HuH-7 (cell line): ENCODE results near the gene NRP1.
A peak's percentile ranks its signal among the peaks of the same experiment; 100 is the strongest.

Experiments
- DNase-seq: peaks from one replicate; pipeline ENCODE4 v3.0.0; 2011; ENCODE audit warnings: low spot score

Gene NRP1

DNA sequence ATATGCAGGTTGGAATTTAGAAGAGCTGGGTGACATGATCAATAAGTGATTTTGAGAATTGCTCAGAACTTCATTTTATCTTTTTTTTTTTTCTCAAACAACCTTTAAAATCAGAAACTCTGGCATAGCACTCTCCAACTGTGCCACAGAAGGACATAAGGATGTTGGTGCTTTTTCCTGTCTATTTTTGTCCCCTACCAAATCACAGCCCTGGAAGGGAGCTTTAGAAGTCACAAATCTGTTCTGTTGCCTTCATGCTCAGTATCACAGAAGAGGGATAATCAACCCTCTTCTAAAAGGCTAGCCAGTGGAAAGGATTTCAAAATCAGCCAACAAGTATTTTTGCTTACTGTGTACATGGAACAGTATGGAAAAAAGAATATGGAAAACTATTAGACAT is 14.8 kb upstream of the NRP1 start:
- DNase-seq, result no peak

DNA sequence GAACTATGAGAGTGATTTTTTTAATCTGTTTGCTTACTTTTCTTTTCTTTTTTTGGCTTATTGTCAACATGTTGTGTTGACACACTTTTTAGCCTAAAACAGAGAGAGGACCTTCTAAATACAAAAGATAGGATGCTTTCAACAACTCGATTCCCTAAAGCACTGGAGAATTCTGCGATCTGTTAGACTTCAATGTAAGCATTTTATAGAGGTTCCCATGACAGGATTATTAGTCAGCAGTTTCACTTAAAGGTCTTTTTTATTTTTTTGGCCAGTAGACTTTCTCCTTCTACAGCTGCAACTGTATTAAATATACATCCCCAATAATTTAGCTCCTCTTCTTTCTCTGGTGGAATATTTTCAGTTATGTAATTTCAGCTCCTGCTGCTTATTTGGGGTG is 12.7 kb upstream of the NRP1 start:
- no peak for DNase-seq

DNA sequence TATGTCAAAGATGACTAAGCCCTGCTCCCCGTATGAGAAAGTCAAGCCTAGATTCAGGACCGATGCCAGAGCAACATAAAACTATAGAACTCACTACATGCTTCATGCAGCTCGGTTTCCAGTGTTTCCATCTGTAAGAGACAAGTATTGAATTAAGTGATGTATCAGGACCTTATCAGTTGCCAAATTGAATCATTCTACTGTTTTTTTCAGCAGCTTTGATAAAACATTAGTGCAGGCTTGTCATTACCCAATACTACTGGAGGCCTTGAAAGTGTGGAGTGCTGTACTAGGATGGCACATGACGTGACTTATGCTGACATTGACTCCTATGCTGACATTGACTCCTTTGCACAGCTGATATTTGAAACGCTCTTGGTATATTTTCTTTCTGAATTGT is 10.8 kb upstream of the NRP1 start:
- DNase-seq, result no peak

DNA sequence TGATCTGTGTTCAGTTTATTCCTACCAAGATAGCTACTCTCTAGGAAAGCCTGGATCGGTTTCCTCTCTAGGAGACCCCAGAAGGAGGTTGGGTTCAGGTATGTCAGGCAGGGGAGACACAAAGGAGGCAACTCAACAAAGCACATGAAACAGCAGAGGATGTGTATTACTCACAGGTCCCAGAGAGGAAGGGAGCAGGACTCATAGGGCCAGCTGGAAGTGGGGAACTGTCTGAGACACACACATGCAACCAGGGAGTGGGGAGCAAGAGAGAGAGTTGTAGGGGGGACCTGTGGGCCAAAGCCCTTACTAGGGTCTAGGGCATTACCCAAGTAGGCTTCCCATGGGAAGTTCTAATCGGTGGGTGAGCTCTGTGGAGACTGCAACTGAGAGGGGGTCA is 10.2 kb upstream of the NRP1 start:
- DNase-seq, result no peak

DNA sequence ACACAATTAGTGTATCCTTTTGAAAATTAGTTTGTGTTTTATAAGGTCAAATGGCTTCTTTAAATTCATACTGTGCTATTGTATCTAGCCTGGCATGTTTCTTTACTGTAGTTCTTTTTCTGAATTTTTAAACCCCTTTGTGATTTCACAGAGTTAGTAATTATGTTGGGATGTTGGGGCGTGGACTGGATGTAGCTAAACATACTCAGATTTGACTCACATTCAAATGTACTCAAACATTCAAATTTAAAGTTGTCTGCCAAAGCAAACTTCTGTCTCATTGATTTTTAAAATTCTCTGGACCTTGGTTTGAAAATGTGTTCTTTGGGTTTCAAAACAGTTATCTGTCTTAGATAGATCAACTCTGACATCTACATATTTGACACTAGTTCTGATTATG is 7.2 kb upstream of the NRP1 start:
- no peak for DNase-seq

DNA sequence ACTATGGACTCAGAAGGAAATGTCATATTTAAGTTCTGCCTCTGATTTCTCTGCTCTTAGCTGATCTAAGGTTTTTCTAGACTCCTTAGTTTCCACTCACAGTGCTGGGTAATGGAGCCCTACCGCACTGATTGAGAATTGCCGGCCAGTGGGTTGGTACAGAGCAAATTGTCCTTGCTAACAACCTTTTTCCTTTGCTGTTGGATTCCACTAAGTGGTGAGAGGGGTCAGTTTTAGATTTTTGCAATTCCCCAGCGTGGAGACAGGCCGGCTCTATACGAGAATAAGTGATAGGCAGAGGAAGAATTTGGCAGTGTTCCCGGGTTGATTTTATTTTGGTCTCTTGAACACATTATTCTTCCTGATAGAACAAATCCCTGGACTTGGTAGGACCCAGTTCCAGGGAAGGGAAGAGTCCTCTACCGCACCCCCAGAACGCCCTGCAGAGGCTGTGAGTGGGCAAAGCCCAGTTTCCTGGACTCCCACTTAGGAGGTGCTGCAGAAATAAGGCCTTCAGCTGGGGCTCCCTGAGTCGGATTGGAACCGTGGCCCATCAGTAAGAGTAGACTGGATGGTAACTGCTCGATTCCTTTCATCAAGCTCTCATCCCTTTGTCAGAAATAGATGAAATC is 3.0 kb upstream of the NRP1 start:
- DNase-seq, result peak; percentile 64

DNA sequence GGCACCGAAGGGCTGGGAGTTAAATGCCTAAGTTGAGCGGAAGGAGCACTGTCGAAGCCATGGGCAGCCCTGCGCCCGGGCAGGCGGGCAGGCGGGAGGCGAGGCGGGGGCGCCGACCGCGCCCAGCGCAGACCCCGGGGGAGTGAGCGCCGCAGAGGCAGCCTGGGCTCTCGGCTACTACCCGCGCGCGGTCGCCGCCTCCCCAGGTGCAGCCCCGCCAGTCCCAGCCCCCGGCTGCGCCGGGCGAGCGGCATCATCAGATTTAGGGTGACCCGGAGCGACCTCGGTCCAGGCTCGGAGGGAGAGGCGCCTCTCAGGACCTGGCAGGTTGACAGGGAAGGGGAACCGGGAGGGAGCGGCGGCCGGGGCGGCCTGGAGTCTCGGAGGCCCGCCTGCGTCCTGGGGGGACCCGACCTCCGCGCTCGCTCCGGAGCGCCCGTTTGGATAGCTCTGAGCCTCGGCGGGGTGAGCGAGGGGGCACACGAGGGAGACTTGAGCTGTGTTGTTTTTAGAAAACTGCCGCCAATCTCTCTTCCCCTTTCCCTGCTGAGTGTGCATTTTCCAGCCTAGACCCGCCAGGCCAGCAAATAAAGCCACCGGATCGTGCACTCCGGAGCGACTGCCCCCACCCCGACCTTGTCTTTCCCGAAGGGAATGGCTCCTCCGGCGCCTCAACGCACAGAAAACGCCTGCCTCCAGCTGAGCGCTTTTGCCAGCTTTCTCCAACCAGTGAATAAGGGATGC is 2.3 kb upstream of the NRP1 start:
- peak; percentile 71 for DNase-seq

DNA sequence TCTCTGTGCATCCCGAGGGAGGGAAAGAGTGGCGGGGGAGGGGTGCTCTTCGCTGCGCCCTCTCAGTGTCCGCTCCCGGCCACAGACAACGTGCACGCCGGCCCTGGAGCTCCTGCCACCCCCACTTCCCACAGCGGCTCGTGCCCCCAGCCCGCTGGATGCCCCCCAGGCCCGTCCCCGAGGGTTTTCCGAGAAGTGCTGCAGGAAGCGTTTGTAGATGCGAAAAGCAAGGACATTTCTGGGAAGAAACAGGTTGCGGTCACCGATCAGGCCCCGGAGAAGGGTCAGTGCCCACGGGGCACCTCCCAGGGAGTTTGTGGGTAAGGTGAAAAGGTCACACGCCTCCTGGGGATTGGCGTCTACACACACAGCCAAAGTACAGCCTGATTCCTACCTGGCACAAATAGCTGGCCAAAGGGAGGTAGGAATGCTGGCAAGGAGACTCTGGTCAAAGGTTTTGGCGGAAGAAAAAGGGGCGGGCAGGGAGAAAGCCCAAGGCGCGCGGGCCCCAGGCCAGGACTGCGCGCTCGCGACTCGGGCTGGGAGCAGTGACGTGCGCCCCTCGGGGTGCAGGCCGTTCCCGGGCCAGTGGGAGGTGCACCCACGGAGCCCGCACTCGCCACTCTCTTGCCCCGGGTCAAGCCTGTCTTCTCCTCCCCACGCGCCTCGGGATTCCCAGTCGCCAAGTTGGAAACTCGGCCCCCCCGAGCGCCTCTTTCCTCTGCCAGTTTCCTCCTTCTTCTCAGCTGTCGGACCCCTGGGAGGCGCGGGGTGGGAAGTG is 1.5 kb upstream of the NRP1 start:
- peak; percentile 75 for DNase-seq

DNA sequence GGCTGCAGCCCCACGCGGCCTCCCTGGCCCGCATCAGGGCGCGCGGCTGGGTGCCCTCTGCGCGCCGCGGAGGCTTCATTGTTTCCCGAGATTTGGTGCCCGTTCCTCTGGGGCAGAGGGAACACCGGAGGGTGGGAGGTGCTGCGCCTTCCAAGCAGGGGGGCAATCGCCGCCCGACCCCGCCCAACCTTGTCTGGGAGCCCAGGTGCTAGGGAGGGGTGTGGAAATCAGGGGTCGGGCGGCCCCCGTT is 1.0 kb upstream of the NRP1 start:
- peak; percentile 72 for DNase-seq

DNA sequence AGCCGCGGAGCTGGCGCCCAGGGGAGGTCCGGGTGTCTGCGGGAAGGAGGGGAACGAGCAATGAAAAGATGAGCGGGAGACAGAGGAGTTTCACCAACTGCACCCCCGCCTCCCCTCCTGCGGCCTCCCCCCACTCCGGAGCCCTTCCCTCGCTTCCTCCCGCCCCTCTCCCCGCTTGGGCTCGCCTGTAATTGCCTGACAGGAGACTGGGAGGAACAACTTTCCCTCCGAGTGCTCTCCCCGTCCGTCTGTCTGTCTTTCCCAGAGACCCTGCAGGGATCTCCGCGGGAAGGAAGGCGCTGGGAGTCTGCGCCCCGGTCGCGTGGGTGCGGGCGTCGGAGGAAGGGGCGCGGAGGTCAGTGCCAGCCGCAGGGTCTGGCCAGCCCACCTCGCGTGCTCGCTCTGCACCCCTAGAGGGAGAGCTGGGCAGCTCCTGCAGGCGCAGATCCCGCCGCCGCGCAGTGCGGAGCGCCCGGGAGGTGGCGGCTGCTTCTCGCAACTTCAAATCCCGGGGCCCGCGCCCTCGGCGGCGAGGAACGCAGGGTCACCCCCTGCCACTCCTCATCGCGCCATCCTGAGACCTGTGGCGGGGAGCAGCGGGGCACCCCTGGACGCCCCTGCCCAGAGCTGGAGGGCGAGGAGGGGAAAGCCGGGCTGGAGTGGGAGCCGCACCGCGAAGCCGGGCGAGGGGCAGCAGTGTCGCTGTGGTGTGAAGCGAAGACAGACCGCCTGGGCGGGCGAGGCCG is 511 bp upstream of the NRP1 start:
- peak; percentile 94 for DNase-seq

DNA sequence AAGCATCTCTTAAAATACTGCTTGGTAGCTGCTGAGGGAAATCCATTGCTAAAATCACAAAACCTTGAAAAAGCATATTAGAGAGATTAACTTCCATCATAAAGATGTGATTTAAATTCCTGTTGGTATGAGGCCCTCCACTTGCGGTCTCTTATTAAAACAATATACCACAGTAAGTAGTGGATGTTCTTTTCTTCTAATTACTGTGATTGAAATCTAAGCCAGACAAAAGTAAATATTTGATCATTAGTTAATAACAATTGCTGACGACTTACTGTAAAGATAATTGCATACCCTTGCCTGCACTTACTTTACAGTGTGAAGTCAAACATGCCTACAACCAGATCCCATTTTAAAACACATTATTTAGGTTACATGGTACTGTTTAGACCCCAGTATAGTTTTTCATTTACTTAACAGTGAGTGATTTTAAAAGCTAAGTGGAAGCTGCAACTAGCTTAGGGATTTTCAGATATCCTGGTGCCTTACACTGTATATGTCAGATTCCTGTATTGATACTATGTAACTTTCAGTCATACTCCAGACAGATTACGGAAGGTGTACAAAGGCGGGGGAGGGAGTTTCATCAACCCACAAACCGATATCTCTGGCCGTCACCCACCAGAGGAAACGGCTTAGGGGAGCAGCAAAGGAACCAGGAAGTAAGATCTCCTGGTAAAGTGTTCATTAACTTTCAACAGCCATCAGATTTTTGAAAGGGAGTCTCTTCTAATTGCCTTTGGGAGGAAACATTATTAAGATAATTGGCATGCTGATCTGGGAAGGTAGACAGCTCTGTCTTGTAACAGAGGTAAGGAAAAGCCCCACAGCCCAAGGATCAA is 986 bp downstream of the NRP1 start:
- DNase-seq, result peak; percentile 43

DNA sequence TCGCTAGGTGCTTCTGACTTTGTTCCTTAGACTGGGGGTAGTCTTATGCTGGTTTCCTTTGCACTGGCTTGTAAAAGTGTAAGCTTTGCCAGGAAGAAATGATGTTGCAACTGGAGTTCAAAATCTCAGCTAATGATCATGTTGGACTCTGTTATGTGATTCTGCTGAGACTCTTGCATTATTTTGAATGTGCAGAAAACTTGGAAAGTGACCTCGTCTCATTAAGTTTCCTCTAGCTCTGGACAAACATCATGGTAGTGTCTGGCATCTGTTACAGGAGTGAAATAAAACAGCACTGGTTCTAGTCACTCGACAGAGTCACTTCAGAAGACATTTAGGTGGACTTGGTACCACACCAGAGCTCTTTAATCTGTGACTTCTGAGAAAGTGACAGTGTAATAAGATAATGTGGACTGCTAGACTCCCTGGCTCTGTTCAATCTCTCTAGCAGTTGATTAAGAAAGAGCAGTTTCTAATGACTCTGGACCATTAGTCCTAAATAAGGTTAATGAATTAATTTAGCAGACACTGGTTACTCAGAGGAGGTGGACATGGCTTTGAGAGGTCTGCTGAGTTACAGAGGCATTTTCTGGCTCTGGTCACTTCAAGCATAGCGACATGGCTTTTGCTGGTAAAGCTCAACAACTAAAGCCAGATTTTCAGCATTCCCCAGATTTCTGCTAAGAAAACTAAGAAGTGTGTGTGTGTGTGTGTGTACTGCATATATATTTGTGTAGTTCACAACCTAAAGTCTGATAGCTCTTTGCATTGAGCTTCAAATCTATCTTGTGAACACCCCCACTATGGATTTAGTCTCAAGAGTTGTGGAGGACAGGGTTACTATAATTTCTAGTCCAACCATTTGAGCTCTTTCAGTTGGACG is 2.0 kb downstream of the NRP1 start:
- DNase-seq, result no peak

DNA sequence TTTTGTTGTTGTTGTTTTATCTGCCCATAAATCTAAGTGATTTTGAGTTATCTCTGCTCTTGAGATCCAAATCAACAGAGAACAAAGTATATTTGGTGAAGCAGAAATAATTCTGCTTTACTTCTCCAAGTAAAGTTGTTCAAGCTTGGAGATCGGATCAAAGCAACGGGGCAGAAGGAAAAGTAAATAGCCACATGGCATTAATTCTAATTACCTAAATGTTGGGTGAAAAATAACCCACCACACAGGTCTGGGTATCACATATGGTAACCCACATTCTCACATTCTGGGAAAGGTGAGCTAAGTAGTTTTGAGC is 3.1 kb downstream of the NRP1 start:
- DNase-seq, result no peak

DNA sequence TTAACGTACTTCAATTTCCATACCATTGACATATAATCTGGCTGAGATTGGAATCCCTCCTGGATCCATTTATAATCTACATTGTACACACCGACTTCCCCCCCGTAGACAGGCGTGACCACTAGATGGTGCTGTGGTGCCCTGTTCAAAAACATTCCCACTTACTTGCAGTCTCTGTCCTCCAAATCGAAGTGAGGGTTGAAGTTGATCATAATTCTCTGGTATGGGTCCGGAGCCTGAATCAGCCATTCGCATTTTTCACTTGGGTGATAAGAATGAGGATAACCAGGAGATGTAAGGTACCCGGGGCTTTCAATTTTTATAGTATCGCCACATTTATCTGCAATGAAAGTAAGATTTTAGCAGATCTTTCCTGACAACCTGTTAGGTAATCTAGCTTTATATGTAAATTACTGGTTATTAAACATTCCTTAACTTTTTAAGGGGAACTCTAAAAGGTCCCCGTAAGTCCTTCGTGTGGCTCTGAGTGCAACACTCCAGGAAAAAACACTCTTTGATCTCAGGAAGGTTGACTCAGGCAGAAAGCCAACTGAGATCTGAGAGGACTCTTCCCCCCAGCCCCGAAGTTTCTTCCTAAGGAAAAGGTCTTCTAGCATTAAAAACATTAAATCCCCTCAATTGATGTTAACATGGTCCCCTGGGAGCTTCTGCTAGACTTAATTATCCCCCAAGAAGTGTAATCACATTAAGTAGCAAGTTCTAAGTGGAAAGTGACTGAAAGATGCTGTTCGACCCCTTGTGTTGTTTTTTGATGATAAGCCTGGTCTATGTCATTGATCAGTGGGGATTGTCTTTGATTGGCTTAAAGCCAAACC is 3.7 kb downstream of the NRP1 start:
- DNase-seq, result peak; percentile 76

DNA sequence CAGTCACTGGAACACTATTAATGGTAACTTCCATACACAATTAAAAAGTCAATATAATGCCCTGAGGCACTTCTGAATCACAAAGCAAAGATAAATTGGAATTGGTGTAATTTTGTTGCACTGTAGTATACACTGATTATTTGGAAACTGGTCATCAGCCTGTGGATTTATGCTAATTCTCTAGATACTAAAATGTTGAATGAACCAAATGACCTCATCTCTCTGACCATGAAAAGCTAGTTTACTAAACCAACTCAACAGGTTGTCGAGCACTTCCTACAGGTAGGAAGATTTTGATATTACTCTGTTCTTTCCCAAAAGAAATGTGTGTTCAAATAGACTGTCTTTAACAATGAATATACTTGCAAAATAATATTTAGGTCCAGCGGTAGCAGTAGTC is 5.3 kb downstream of the NRP1 start:
- no peak for DNase-seq

DNA sequence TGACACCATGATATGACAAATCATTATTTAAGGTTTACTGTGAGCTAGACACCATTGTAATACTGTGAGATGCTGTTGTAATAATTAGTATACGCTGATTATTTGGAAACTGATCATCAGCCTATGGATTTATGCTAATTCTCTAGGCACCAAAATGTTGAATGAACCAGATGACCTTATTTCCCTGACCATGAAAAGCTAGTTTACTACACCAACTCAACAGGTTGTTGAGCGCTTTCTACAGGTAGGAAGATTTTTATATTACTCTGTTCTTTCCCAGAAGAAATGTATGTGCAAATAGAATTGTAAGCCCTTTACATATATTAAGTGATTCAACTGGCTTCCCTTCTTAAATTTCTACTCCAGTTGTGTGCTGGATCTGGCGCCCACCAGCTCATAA is 6.2 kb downstream of the NRP1 start:
- DNase-seq, result no peak

DNA sequence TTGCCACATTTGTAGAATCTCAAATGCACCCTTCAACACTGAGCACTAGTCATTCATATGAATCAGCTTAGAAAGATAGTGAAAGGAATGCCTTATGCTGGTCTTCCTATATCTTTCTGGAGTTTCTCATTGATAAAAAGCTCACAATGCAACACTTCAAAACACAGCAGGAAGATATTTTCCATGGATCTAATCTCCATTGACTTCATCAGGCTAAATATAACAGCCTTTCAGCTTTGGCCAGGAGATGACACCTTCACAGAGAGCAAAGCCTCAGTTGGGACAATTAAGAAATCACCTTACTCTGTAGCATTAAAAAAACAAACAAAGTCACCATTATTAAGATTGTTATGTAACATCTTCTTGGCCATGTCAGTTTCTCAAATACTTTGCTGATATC is 6.7 kb downstream of the NRP1 start:
- no peak for DNase-seq

DNA sequence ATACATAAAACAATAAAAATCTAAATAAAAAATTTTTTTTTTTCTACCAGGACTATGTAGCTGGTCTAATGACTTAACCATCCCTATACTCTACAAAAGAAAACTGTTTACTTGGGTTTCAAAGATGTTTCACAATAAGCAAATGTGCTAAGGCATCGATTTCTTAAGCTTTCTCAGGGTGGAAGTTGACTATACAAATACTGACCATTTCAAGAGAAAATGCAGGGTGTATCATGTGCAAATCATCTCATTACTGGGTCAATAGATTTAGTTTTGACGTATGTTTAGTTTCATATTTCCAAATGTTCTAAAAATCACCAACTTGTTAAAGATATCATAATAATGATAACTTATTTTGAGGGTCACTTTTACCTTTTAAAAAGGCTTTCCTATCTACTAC is 7.5 kb downstream of the NRP1 start:
- peak; percentile 50 for DNase-seq

DNA sequence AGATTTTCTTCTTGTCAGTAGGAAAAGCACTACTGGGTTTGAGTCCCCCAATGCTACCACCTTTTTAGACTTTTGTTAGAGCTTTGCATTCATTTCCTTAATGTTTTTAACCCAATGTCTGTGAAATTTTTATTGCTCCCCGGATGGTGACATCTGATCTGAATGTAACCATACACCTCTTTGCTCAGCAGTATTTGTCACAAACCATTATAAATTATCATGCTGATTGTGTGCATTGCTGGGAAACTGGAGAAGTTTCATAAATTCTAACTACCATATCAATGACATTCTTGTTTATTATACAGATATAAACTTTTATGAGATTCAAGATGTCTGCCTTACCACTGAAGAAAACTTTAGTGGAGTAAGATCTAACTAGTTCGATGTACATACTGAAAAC is 8.5 kb downstream of the NRP1 start:
- no peak for DNase-seq

DNA sequence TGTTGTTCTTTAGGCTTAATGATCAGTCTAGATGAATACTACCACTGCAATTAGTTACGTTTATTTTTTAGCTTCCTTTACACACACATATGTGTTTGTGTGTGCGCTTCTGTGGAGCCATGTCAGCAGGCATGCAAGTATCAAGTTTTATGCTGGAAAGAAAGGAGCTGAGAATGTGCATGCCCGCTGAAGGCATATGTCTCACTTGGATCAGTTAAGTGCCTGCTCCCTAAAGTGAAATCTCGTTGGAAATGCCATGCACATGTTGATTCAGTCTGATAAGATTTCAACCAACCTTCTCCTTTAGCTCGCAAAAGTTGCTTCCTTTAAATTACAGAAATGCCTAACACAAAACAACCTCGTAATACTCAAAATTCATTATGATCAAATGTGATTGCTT is 10.7 kb downstream of the NRP1 start:
- no peak for DNase-seq
